CD4-positive, alpha-beta T cell (primary cell): ENCODE results near the gene FNBP1. TPM values are rescaled to one million over a fixed set of nuclear protein-coding genes. Genes with fewer than 3 reads are reported as not detected.
"Not testable (repeated sequence)": the region's sequence is repeated elsewhere in the genome, so short reads cannot be mapped to it uniquely, and the experiment has no call there.

Source experiments
- ATAC-seq: fragments of 200-7000 bp; cut with Tn5 transposase; one replicate; pipeline ENCODE4 v1.10.0; 2022; ENCODE audit warnings: mild to moderate bottlenecking; ENCODE audit not compliant: poor library complexity
- CTCF ChIA-PET: fragments of 350-600 bp; sonication (Branson Sonifier 250); formaldehyde crosslinking; loops from one replicate; lab custom pipeline; 2021; ENCODE audit warnings: antibody characterized with exemption, inconsistent platforms; lab: Charles Lee
- POLR2A ChIA-PET: fragments of 350-600 bp; sonication (Branson Sonifier 250); formaldehyde crosslinking; loops from one replicate; lab custom pipeline; 2021; ENCODE audit warnings: antibody characterized with exemption, inconsistent platforms; lab: Charles Lee
- DNase-seq, 14 experiments: peaks; one replicate each; pipeline ENCODE4 v3.0.0-alpha.2; 2013 to 2020; ENCODE audit warnings: mixed read lengths in 2 of 14
- H3K27ac ChIP-seq, 2 donors: one replicate each; pipeline versions ENCODE4 v1.5.1 to v1.7.0; 2013; ENCODE audit warnings: low read length in 2 of 2, low read depth in 1 of 2, mild to moderate bottlenecking in 1 of 2
- H3K27me3 ChIP-seq, 2 experiments: 1 replicate in 1 of 2; 2 replicates in 1 of 2; pipeline versions ENCODE4 v1.6.1 to v1.7.0; 2013; ENCODE audit warnings: low read length in 2 of 2, control low read depth in 1 of 2, mild to moderate bottlenecking in 1 of 2, moderate library complexity in 1 of 2; ENCODE audit not compliant: insufficient read depth in 2 of 2, control insufficient read depth in 1 of 2
- H3K36me3 ChIP-seq: one replicate; pipeline ENCODE4 v1.6.1; 2013; ENCODE audit warnings: low read length, control low read depth; ENCODE audit not compliant: insufficient read depth
- H3K4me1 ChIP-seq: one replicate; pipeline ENCODE4 v1.6.1; 2013; ENCODE audit warnings: low read length, control low read depth; ENCODE audit not compliant: insufficient read depth
- H3K4me3 ChIP-seq: one replicate; pipeline ENCODE4 v1.5.1; 2013; ENCODE audit warnings: mild to moderate bottlenecking, low read length, moderate library complexity
- H3K9me3 ChIP-seq, 2 experiments: 1 replicate in 1 of 2; 2 replicates in 1 of 2; pipeline versions ENCODE4 v1.6.1 to v1.7.0; 2013; ENCODE audit warnings: low read length in 2 of 2, mild to moderate bottlenecking in 2 of 2, control low read depth in 1 of 2, moderate library complexity in 1 of 2; ENCODE audit not compliant: control insufficient read depth in 1 of 2, insufficient read depth in 1 of 2
- H3K27ac Mint-ChIP-seq: one replicate; pipeline ENCODE4 v1.8.0; 2020; ENCODE audit warnings: mixed read lengths
- H3K27me3 Mint-ChIP-seq: one replicate; pipeline ENCODE4 v1.8.0; 2021; ENCODE audit warnings: mixed read lengths
- H3K36me3 Mint-ChIP-seq: one replicate; pipeline ENCODE4 v1.8.0; 2021; ENCODE audit warnings: low read depth, mixed read lengths
- H3K4me1 Mint-ChIP-seq: one replicate; pipeline ENCODE4 v1.8.0; 2021; ENCODE audit warnings: low read depth, mixed read lengths
- H3K4me3 Mint-ChIP-seq: one replicate; pipeline ENCODE4 v1.8.0; 2020; ENCODE audit warnings: mild to moderate bottlenecking, mixed read lengths
- H3K9me3 Mint-ChIP-seq: one replicate; pipeline ENCODE4 v1.8.0; 2020; ENCODE audit warnings: mixed read lengths
- intact Hi-C, 2 experiments: fragments of 100-400 bp; cut with DNase I in 1 of 2; cut with micrococcal nuclease in 1 of 2; formaldehyde crosslinking; loops; one replicate each; pipeline versions ENCODE4 v1.15.1 to v1.9.0; 2023 to 2025; cut with DNase I, micrococcal nuclease
- total RNA-seq, 174 experiments: library from RNA in 2 of 174; stranded (reverse) in 2 of 174; gene quantifications; one replicate each; pipeline ENCODE4 v1.2.3 and lab custom pipeline; 2021 to 2026
- TF ChIP-seq, protein P1 (sequence below): fragments of 200-600 bp; IDR thresholded peaks from one replicate; pipeline ENCODE4 v1.8.0; 2022; ENCODE audit warnings: antibody characterized with exemption, mild to moderate bottlenecking

The FNBP1 gene
- total RNA-seq, 2 experiments from 2014 or later, result 166 to 181 TPM

DNA sequence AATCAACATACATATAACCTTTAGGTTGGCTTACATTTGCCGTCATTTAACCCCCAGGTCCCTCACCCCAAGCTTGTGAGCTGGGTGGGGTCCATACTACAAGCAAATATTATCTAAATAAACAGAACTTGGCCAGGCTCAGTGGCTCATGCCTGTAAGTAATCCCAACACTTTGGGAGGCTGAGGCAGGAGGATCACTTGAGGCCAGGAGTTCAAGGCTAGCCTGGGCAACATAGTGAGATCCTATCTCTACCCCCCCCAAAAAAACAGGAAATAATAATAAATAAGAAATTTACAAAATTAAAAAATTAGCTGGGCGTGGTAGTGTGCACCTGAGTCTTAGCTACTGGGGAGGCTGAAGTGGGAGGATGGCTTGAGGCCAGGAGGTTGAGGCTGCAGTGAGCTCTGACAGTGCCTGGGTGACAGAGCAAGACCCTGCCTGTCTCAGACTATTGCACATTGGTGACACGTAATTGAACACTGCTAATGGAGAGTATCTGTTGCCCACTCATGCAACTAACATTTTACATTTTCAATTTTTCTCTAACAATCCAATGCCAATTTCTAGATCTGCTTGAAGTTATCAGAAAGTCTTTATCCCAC, 18.9 kb downstream of the FNBP1 start:
- H3K36me3 Mint-ChIP-seq, result peaks cover 85% of the 10 kb centered on the region
- ATAC-seq (no peak), DNase-seq (no peak)
- intact Hi-C loops, result no loop called here
- ChIA-PET POLR2A (interaction anchor here (0.9 to 1.1 kb wide), 2 partner anchors 14 to 16 kb away, joined by 3 to 6 read pairs; no protein-coding TSS in a partner anchor), CTCF (interaction anchor here (0.6 to 1.0 kb wide), 3 partner anchors 14 to 138 kb away, joined by 3 to 4 read pairs (median 3); no protein-coding TSS in a partner anchor)
- H3K9me3 ChIP-seq, result peaks cover 0 to 3% of the 10 kb centered on the region in 2 experiments
- H3K27ac ChIP-seq, result peak overlapping the region; percentile 28 to 31
- H3K4me1 Mint-ChIP-seq, result peaks cover 98% of the 10 kb centered on the region
- H3K27me3 ChIP-seq, result no peaks in the 10 kb centered on the region
- TF ChIP-seq, protein P1, sequence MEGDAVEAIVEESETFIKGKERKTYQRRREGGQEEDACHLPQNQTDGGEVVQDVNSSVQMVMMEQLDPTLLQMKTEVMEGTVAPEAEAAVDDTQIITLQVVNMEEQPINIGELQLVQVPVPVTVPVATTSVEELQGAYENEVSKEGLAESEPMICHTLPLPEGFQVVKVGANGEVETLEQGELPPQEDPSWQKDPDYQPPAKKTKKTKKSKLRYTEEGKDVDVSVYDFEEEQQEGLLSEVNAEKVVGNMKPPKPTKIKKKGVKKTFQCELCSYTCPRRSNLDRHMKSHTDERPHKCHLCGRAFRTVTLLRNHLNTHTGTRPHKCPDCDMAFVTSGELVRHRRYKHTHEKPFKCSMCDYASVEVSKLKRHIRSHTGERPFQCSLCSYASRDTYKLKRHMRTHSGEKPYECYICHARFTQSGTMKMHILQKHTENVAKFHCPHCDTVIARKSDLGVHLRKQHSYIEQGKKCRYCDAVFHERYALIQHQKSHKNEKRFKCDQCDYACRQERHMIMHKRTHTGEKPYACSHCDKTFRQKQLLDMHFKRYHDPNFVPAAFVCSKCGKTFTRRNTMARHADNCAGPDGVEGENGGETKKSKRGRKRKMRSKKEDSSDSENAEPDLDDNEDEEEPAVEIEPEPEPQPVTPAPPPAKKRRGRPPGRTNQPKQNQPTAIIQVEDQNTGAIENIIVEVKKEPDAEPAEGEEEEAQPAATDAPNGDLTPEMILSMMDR, result no peak
- H3K36me3 ChIP-seq, result peaks cover 30% of the 10 kb centered on the region
- no peaks in the 10 kb centered on the region for H3K27me3 Mint-ChIP-seq
- peak overlapping the region; percentile 81 for H3K27ac Mint-ChIP-seq
- peaks cover 72% of the 10 kb centered on the region for H3K4me1 ChIP-seq
- H3K4me3 ChIP-seq, result no peak overlapping the region
- no peaks in the 10 kb centered on the region for H3K9me3 Mint-ChIP-seq
- H3K4me3 Mint-ChIP-seq, result no peak overlapping the region

GRCh38 chr9:130023144-130023787, 19.7 kb downstream of the FNBP1 start:
- H3K27ac Mint-ChIP-seq, result peak overlapping the region; percentile 81
- intact Hi-C loops, result no loop called here
- H3K9me3 ChIP-seq, result peaks cover 0 to 3% of the 10 kb centered on the region in 2 experiments
- CTCF ChIA-PET, result interaction anchor here (0.9 to 3.2 kb wide), 4 partner anchors 8 to 137 kb away, joined by 3 to 16 read pairs (median 5); no protein-coding TSS in a partner anchor
- H3K9me3 Mint-ChIP-seq, result no peaks in the 10 kb centered on the region
- peak overlapping the region; percentile 20 for H3K4me3 Mint-ChIP-seq
- POLR2A ChIA-PET, result interaction anchor here (1.1 kb wide), 1 partner anchor 15 kb away, joined by 3 read pairs; no protein-coding TSS in a partner anchor
- H3K4me1 Mint-ChIP-seq, result peaks cover 93% of the 10 kb centered on the region
- peaks cover 35% of the 10 kb centered on the region for H3K36me3 ChIP-seq
- peak in 2 of 14 experiments; percentile 59 to 68 for DNase-seq
- H3K4me3 ChIP-seq, result no peak overlapping the region
- TF ChIP-seq, protein P1, result no peak
- H3K36me3 Mint-ChIP-seq, result peaks cover 80% of the 10 kb centered on the region
- peaks cover 74% of the 10 kb centered on the region for H3K4me1 ChIP-seq
- no peaks in the 10 kb centered on the region for H3K27me3 Mint-ChIP-seq
- H3K27me3 ChIP-seq, result no peaks in the 10 kb centered on the region
- peak overlapping the region in 1 of 2 donors; percentile 43 for H3K27ac ChIP-seq
- peak; percentile 56 for ATAC-seq

DNA sequence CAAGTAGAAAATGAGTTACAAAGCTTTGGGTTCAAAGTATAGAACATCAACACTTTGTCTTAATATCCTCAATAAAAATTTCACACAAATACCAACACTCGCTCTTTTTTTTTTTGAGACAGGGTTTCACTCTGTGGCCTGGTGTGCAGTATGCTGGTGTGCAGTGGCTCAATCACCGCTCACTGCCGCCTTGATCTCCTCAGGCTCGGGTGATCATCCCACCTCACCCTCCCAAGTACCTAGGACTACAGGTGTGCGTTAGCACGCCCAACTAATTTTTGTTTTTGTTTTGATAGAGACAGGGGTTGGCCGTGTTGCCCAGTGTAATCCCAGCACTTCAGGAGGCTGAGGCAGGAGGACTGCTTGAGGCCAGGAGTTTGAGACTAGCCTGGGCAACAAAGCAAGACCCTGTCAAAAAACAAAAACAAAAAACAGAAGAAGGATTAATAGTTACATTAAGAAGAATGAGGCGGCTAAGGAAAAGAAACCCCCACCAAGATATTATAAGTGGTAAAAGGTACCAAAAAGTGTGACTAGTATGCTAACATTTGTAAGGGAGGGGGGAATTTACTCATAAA, 20.3 kb downstream of the FNBP1 start:
- Mint-ChIP-seq H3K27ac (peak overlapping the region; percentile 81), H3K27me3 (no peaks in the 10 kb centered on the region), H3K4me1 (peaks cover 91% of the 10 kb centered on the region), H3K4me3 (peak overlapping the region; percentile 20), H3K36me3 (peaks cover 79% of the 10 kb centered on the region), H3K9me3 (no peaks in the 10 kb centered on the region)
- ChIA-PET POLR2A (interaction anchor here (0.9 to 1.1 kb wide), 2 partner anchors 15 to 33 kb away, joined by 3 read pairs; no protein-coding TSS in a partner anchor), CTCF (interaction anchor here (1.0 to 3.2 kb wide), 3 partner anchors 9 to 136 kb away, joined by 4 to 16 read pairs (median 6); no protein-coding TSS in a partner anchor)
- ATAC-seq (no peak), DNase-seq (peak in 1 of 14 experiments; percentile 7)
- intact Hi-C loops, result no loop called here
- Histone ChIP-seq H3K4me3 (no peak overlapping the region), H3K9me3 (peaks cover 0 to 3% of the 10 kb centered on the region in 2 experiments), H3K4me1 (peaks cover 74% of the 10 kb centered on the region), H3K36me3 (peaks cover 30% of the 10 kb centered on the region), H3K27me3 (no peaks in the 10 kb centered on the region), H3K27ac (peak overlapping the region in 1 of 2 donors; percentile 43)
- TF ChIP-seq, protein P1, result no peak

GRCh38 chr9:130021842-130022241, 21.1 kb downstream of the FNBP1 start:
- POLR2A ChIA-PET, result interaction anchor here (0.9 to 1.8 kb wide), 2 partner anchors 32 to 133 kb away, joined by 3 to 4 read pairs; no protein-coding TSS in a partner anchor
- H3K9me3 ChIP-seq, H3K9me3 Mint-ChIP-seq, H3K27ac ChIP-seq, intact Hi-C loops, H3K27me3 ChIP-seq, H3K27me3 Mint-ChIP-seq, H3K4me3 ChIP-seq, ATAC-seq, DNase-seq, H3K4me3 Mint-ChIP-seq: not testable (repeated sequence)
- Mint-ChIP-seq H3K27ac (peak overlapping the region; percentile 81), H3K36me3 (peaks cover 78% of the 10 kb centered on the region), H3K4me1 (peaks cover 90% of the 10 kb centered on the region)
- CTCF ChIA-PET, result interaction anchor here (3.2 kb wide), 1 partner anchor 11 kb away, joined by 16 read pairs; no protein-coding TSS in a partner anchor
- H3K36me3 ChIP-seq, result peaks cover 29% of the 10 kb centered on the region
- peaks cover 71% of the 10 kb centered on the region for H3K4me1 ChIP-seq
